Stimulated activated CD8-positive, alpha-beta memory T cell treated with anti-CD3 and anti-CD28 coated beads, Interleukin-4, amount 100 ng/mL, for 4 hours (primary cell): ENCODE measurements around the gene HOXB8.

ENCODE experiments used
- DNase-seq, 2 donors: peaks; one replicate each; pipeline ENCODE4 v3.0.0-alpha.2; 2020; ENCODE audit warnings: low read depth in 2 of 2, low spot score in 1 of 2

The HOXB8 gene

DNA sequence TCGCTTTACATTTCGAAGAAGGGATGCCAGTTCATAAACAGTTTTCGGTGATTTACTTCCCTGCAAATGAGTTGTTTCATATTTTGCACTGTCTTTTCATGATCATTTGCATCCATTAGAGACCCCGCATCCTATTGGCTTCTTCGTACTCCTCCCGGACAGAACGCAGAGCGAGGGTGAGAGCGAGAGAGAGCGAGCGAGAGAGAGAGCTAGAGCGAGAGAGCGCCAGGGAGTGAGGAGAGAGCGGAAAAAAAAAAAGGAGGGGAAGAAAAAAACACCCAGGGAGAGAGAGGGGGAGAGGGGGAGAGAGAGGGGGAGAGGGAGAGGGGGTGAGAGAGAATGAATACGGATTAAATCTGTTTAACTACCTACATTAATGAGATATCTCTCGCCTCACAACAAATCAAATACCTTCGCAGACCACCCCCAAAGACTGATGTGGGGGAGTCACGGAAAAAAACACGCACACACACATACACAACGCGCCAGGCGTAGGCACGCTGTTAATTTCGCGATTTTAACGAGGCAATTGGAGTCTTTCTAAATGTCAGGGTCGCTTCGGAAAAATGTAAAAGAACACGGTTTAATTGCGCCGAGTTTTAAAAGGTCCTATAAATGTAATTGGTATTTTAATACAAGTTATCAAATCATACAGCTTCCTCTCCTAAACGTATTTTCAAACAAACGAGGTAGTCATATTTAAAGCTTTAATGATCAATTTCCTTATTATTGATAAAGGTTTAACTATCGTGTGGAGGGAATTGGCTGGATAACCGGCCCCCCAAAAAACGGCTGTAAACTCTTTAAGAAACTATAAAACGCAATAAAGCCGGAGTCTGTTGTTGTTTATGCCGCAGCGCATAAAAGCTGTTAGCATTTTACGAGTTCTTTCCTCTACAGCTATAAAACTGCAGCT, at the start of gene HOXB8:
TSS of gene HOXB8 (minus strand) at position 246 of the 916 bp plus-strand sequence. CDS start 588 bp downstream, outside the sequence.
- no peak for DNase-seq

GRCh38 chr17:48663134-48663924, 48.2 kb upstream of the HOXB8 start:
- no peak for DNase-seq

DNA sequence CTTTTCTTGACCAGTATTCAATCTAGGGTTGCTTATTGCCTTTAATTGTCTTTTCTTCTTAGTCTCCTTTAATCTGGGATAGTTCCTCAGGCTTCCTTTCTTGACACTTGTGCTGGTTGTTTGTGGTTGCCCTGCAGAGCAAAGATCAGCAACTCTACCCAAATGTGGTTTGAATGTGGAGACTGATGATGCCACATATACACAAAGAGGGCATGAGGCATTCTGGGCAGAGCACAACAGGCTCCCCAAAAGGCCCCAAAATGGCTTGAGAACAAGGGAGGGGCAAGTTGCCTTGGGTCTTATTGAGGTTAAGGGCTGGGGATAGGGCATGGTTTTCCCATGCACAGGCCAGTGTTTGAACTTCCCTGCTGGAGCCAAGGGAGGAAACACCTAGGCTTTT, 40.8 kb upstream of the HOXB8 start:
- DNase-seq, result no peak

- DNase-seq, result no peak
These were observed 34.6 kb upstream of the HOXB8 start for GRCh38 chr17:48649741-48650140.

DNA sequence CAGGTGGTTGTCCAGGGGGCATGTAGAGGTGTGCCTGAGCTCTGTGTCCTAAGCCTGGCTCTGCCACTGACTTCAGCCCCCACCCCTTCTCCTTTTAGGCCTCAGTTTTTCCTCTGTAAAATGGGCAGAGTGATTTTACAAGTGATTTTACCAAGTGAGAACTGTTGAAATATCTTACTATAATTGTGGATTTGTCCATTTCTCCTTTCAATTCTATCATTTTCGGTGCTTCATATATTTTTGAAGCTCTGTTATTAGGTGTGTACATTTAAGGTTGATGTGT, 32.8 kb upstream of the HOXB8 start:
- no peak for DNase-seq

GRCh38 chr17:48647103-48647962, 32.2 kb upstream of the HOXB8 start:
- DNase-seq, result no peak

- peak in 1 of 2 donors; percentile 17 for DNase-seq
These were observed 31.4 kb upstream of the HOXB8 start for GRCh38 chr17:48646183-48647102.

- DNase-seq, result no peak
These were observed 30.6 kb upstream of the HOXB8 start for GRCh38 chr17:48645639-48646182.

DNA sequence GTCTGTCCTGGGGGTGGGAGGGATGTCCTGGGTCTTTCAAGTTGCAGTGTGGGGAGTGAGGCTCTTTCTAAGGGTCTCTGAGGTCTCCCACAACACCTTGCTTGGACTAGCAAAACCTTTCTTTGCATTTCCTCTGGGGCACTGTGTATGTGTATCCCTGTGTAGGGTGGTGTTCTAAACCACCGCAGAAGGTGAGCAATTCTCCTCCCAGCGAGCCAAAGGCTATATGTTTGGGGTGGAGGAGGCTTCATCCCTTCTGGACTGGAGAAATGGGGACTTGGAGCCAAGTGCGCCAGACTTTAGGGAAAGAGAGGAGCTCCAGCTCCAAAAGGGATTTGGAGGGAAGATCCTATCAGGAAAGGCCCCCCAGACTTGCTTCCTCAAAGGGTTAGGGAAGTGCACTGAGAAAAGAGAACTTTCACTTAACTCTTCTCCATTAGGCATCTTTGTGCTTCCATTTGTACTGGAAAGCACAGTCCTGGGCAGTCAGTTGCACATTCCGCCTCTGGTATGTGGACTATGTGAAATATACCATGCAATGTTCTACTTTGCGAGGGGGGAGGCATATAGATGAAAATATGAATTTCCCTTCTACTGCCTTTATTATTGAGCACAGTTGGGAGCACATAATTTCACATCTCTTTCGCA, 29.9 kb upstream of the HOXB8 start:
- DNase-seq, result no peak

DNA sequence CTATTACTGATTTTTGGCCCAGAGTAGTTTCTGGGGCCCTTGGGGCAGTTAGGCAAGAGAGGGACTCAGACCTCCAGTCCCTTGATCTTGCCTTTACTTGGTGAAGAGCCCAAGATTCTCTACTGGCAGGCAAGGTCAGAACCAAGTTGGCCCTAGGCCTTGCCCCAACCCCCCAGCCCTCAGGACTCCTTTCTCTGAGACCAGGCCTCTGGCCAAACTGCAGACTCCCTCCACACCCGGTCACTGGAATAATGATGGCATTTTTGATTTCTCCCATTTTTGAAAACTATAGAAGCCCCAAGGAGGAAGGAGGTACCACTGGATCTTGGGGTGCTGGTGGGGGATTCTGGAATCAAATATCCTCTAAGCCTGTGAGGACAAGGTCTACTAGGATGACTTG, 29.1 kb upstream of the HOXB8 start:
- DNase-seq, result no peak

DNA sequence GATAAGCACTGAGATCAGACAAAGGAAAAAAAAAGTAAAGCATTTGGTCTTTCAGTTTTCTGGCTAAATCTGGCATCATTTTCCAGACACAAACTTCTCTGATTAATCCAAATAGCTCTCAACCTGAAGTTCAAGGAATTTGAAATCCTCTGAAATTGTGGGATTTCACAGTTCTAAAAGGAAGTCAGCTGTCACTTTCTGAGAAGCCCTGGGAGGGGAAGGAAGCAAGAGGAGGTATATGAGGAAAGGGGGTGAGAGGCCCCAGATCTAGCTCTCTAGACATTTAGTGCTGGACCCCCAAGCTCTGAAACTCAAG, 28.6 kb upstream of the HOXB8 start:
- DNase-seq, result no peak

- no peak for DNase-seq
These were observed 28.0 kb upstream of the HOXB8 start for GRCh38 chr17:48642843-48643696.

DNA sequence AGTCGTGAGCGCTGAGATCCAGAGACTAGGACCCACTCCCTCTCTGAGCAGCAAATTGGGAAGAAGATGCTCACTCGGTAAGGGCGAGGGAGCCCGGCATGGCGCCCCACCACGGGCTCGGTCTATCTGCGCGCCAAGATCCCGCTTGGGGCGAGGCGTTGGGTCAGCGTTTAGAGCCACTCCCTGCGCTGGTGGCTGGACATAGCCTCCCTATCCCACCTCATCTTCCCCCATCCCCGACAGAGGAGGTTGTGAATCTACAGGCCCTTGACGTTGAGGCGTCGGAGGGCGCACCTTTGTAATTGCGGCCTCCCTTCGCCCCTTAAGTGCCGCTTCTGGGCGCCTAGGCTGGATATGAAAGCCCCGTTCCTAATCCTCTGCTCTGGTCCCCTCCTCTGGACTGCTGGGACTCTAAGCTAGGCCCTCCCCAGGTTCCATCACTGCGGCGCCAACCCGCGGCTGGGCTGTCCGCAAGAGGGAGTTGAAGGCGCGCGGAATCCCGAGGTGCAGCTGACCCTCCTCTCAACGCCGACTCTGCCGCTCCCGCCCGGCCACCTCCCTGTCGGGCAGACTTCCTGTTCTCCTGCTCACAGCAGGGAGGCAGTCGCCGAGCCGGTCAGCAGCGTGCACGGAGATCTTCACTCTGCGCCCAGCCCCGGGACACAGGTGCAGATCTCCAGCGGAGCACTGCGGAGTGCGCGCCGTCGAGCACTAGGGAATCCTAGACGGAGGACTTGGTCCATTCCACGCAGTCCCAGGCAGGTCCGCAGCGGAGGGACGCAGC, 27.2 kb upstream of the HOXB8 start:
- DNase-seq, result no peak

DNA sequence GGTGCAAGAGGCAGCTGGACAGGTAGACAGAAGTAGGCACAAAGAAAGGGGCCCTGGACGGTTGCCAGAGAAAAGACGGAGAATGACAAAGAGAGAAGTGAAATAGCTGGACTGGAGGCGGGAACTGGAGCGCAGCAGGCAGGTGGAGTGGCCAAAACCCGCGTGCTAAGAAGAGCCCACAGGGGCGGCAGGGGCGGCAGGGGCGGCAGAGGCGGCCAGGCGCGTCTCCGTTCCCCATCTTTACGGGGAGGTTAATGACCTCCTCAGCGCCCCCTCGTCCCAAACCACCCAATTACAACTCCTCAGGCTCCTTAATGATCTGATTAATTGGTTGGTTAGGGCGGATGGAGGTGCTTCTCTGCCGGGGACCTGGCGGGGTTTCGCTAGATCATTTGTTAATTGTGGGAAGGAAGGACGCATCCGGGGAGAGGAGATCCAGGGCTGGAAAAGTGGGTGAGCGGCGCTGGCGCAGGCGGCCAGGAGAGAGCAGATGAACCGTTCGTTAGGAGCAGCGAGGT, 26.5 kb upstream of the HOXB8 start:
- no peak for DNase-seq

DNA sequence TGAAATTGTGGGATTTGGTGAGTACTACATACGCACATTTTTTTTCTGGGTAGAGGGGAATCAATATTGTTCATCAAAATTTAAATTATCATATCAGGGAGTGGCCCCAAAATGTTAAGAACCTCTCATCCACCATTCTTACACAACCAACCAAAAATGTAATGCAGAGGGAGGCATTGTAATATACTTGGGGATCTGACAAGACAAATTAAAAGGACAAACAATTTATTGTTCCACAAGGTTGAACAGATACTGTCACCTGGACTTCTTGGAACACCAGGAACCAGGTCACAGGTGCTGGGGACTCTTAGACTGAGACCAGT, 25.7 kb upstream of the HOXB8 start:
- DNase-seq, result no peak

DNA sequence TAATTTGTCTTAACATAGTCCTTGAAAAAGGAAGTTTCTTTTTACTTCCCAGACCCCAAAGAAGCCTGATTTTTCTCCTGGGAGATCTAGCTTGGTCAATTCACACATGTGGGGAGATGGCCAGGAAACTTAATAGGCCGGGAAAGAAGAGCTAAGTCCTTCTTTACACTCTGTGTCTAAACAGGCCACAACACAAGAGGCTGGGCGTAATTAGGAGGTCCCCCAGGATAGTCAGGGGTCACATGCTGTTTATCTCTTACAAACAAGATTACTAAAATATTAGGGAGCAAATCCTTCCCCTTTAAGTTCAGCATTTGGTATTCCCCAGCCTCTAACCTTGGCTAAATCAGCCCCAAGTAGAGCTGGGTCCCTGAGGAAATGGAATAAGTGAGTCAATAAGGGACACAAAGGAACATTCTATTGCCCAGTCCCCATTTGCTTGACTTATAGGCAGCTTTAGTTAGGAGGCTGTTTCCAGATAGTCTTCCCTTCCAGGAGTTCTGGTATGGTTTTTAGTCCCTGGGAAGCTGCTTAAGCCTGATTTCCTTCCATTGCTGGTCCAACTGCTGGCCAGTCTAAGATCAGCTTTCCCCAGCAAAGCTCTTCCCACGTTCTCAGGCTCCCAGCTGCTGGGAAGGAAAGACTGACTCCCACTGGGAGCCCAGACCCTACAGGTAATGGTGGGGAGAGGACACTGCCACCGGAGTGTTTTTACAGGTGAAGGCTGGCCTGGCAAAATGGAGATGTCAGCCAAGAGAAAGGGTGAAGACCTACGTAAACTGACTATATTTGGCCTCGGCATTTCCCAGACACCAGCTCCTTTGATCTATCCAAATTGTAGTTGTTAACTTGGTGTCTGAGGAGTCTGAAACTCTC, 25.1 kb upstream of the HOXB8 start:
- DNase-seq, result no peak

GRCh38 chr17:48639136-48639535, 24.0 kb upstream of the HOXB8 start:
- DNase-seq, result no peak
